ENCODE results near the gene TACC2.
A peak's percentile ranks its signal among the peaks of the same experiment; 100 is the strongest.

The TACC2 gene

GRCh38 chr10:122033224-122033926, 44.4 kb downstream of the TACC2 start:
- DNase-seq = no peak

- no peak for DNase-seq
Measured at GRCh38 chr10:122034149-122034756, 45.3 kb downstream of the TACC2 start.

- no peak for DNase-seq
Measured at GRCh38 chr10:122040786-122041185, 51.8 kb downstream of the TACC2 start.

- no peak for DNase-seq
Measured at GRCh38 chr10:122042836-122043235, 53.9 kb downstream of the TACC2 start.

GRCh38 chr10:122044045-122044661, 55.2 kb downstream of the TACC2 start:
- peak in 1 of 2 experiments; percentile 1 for DNase-seq

GRCh38 chr10:122044713-122045112, 55.8 kb downstream of the TACC2 start:
- DNase-seq = no peak

- no peak for DNase-seq
Measured at GRCh38 chr10:122045212-122045611, 56.2 kb downstream of the TACC2 start.

GRCh38 chr10:122047560-122047959, 58.6 kb downstream of the TACC2 start:
- no peak for DNase-seq

GRCh38 chr10:122049076-122049475, 60.1 kb downstream of the TACC2 start:
- no peak for DNase-seq

GRCh38 chr10:122050311-122050710, 61.3 kb downstream of the TACC2 start:
- DNase-seq = no peak

- DNase-seq = no peak
Measured at GRCh38 chr10:122050811-122051210, 61.8 kb downstream of the TACC2 start.

- no peak for DNase-seq
Measured at GRCh38 chr10:122051609-122052385, 62.8 kb downstream of the TACC2 start.

GRCh38 chr10:122052701-122053100, 63.7 kb downstream of the TACC2 start:
- DNase-seq = no peak

- DNase-seq = no peak
Measured at GRCh38 chr10:122053314-122053713, 64.4 kb downstream of the TACC2 start.

GRCh38 chr10:122054048-122055025, 65.4 kb downstream of the TACC2 start:
- DNase-seq = no peak

GRCh38 chr10:122055252-122055651, 66.3 kb downstream of the TACC2 start:
- DNase-seq = no peak

GRCh38 chr10:122056431-122057094, 67.6 kb downstream of the TACC2 start:
- no peak for DNase-seq

- no peak for DNase-seq
Measured at GRCh38 chr10:122057841-122058413, 69.0 kb downstream of the TACC2 start.

- no peak for DNase-seq
Measured at GRCh38 chr10:122060250-122060649, 71.3 kb downstream of the TACC2 start.

GRCh38 chr10:122062831-122063674, 74.1 kb downstream of the TACC2 start:
- peak in 1 of 2 experiments; percentile 14 for DNase-seq
